Adrenal gland (tissue), 12 donors: Measurements from ENCODE around the gene MAU2. TPM values are rescaled to one million over a fixed set of nuclear protein-coding genes. Genes with fewer than 3 reads are reported as not detected.

Experiments used
- DNase-seq, 7 donors: peaks; one replicate each; pipeline ENCODE4 v3.0.0-alpha.2; 2019 to 2020
- H3K27ac ChIP-seq, 5 donors: fragments of 200-600 bp; sonication (generic) in 4 of 5; 1 replicate in 3 of 5; 2 replicates in 2 of 5; pipeline versions ENCODE4 v1.5.1 to v1.8.0; 2016 to 2020; ENCODE audit warnings: mild to moderate bottlenecking in 1 of 5
- H3K27me3 ChIP-seq: fragments of 200-600 bp; 2 replicates; pipeline ENCODE4 v1.8.0; 2021
- H3K36me3 ChIP-seq, 2 donors: fragments of 200-600 bp; replicated peaks in 1 of 2; 1 replicate in 1 of 2; 2 replicates in 1 of 2; pipeline versions ENCODE4 v1.5.1 to v1.8.0; 2018 to 2022
- H3K4me1 ChIP-seq, 2 donors: fragments of 200-600 bp; replicated peaks in 1 of 2; 1 replicate in 1 of 2; 2 replicates in 1 of 2; pipeline versions ENCODE4 v1.5.1 to v1.8.0; 2018 to 2021
- H3K4me3 ChIP-seq, 4 donors: fragments of 200-600 bp; sonication (generic) in 3 of 4; one replicate each; pipeline ENCODE4 v1.5.1; 2016 to 2018
- H3K9me3 ChIP-seq, 3 donors: fragments of 200-600 bp; sonication (generic) in 1 of 3; replicated peaks in 1 of 3; 1 replicate in 2 of 3; 2 replicates in 1 of 3; pipeline versions ENCODE4 v1.5.1 to v1.8.0; 2016 to 2021
- CTCF ChIP-seq, 6 experiments: fragments of 450-650 bp in 4 of 6; fragments of 200-600 bp in 2 of 6; sonication (generic) in 1 of 6; IDR thresholded peaks; 1 replicate in 5 of 6; 2 replicates in 1 of 6; pipeline versions ENCODE4 v1.5.1 to v1.8.0; 2016 to 2021; ENCODE audit warnings: antibody characterized with exemption in 6 of 6, mild to moderate bottlenecking in 2 of 6, moderate library complexity in 1 of 6
- POLR2A ChIP-seq, 2 donors: fragments of 450-650 bp; IDR thresholded peaks; one replicate each; pipeline ENCODE4 v1.6.1; 2017; ENCODE audit warnings: antibody characterized with exemption in 2 of 2, mild to moderate bottlenecking in 2 of 2, moderate library complexity in 1 of 2
- WGBS, 4 donors: extraction: QIAGEN DNeasy Blood & Tissue Kit in 2 of 4; methylation state at CpG; one replicate each; pipeline versions ENCODE4 v1.1.5 to v1.1.7; 2013 to 2017; 5-methylcytosine and 5-hydroxymethylcytosine counted together
- intact Hi-C, 2 donors: fragments of 100-400 bp; cut with DNase I; formaldehyde crosslinking; loops; one replicate each; pipeline versions ENCODE4 v1.14.1 to v1.15.0; 2022 to 2023
- polyA plus RNA-seq, 3 donors: library from polyadenylated mRNA; stranded (reverse); fragments of 200-250 nt in 2 of 3; fragments of 350-450 nt in 1 of 3; fragmentation: Illumina TruSeq in 1 of 3; extraction: RNeasy Lipid Tissue Mini Kit (QIAGEN cat#74804) in 1 of 3; gene quantifications; one replicate each; pipeline ENCODE4 v1.2.3, GENCODE V29; 2013 to 2014
- total RNA-seq, 9 donors: library from RNA; depleted of rRNA in 4 of 9; stranded (reverse); fragments of >200 nt in 4 of 9; fragments of 120-200 nt in 1 of 9; fragmentation: NEBNext Ultra II Directional in 1 of 9; extraction: Animal tissue kit (Norgen Biotek cat#: 25700) in 1 of 9; gene quantifications; one replicate each; pipeline versions ENCODE4 v1.1.0 to v1.2.4, GENCODE V29; 2013 to 2023
- donor health status: healthy with polysubstance abuse.
- donor health status: Bipolar disorder and iron deficiency.
- donor health status: DM: yes; HTN: yes; CAD: no.
- donor health status: DM: no; HTN: no; CAD: no.
- donor health status: DM: no; HTN: no; CAD: no.
- donor health status: DM: yes; HTN: yes; CAD: no.

Gene MAU2
- total and polyA plus RNA-seq, 12 donors: 14.9 to 64.8 (median 40.8) TPM

GRCh38 chr19:19292607-19293006, 28.0 kb upstream of the MAU2 start:
- intact Hi-C loops: no loop called here
- DNase-seq: no peak
- no peak overlapping the region for H3K27ac ChIP-seq
- no peak overlapping the region for H3K4me3 ChIP-seq
- H3K27me3 ChIP-seq: no peaks in the 10 kb centered on the region
- WGBS, 4 donors: 92 to 98% (median 98%) methylated on average over 5 of the region's 5 CpGs
- H3K36me3 ChIP-seq: peaks cover 0 to 43% of the 10 kb centered on the region in 2 donors
- H3K9me3 ChIP-seq: no peaks in the 10 kb centered on the region
- no peak for TF ChIP-seq CTCF (IDR thresholded peaks at IDR 0.05)
- TF ChIP-seq POLR2A (IDR thresholded peaks at IDR 0.05): no peak
- H3K4me1 ChIP-seq: peaks cover 3 to 6% of the 10 kb centered on the region in 2 donors

- Histone ChIP-seq H3K36me3 (peaks cover 0 to 21% of the 10 kb centered on the region in 2 donors), H3K9me3 (no peaks in the 10 kb centered on the region), H3K4me1 (peaks cover 3 to 15% of the 10 kb centered on the region in 2 donors), H3K27ac (no peak overlapping the region), H3K27me3 (no peaks in the 10 kb centered on the region), H3K4me3 (no peak overlapping the region)
- TF ChIP-seq CTCF (IDR thresholded peaks at IDR 0.05): no peak
- no peak for TF ChIP-seq POLR2A (IDR thresholded peaks at IDR 0.05)
- intact Hi-C loops: no loop called here
- no peak for DNase-seq
- 86 to 90% (median 90%) methylated on average over 4 of the region's 4 CpGs for WGBS, 4 donors
Measured at GRCh38 chr19:19294914-19295313, 25.7 kb upstream of the MAU2 start.

GRCh38 chr19:19296953-19297689, 23.5 kb upstream of the MAU2 start:
- peak in 6 of 7 donors; percentile 68 to 83 (median 74) for DNase-seq
- Histone ChIP-seq H3K27ac (peak overlapping the region in 3 of 5 donors; percentile 40 to 76 (median 44)), H3K4me3 (no peak overlapping the region), H3K27me3 (no peaks in the 10 kb centered on the region), H3K36me3 (peaks cover 0 to 37% of the 10 kb centered on the region in 2 donors), H3K4me1 (peaks cover 3 to 15% of the 10 kb centered on the region in 2 donors), H3K9me3 (no peaks in the 10 kb centered on the region)
- TF ChIP-seq CTCF (IDR thresholded peaks at IDR 0.05): no peak
- intact Hi-C loops: no loop called here
- 71 to 80% (median 77%) methylated on average over 11 to 19 of the region's 19 CpGs for WGBS, 4 donors

GRCh38 chr19:19297759-19298158, 22.9 kb upstream of the MAU2 start:
- DNase-seq: peak in 2 of 7 donors; percentile 20 to 40
- peaks cover 0 to 40% of the 10 kb centered on the region in 2 donors for H3K36me3 ChIP-seq
- H3K4me3 ChIP-seq: no peak overlapping the region
- H3K4me1 ChIP-seq: peaks cover 3 to 15% of the 10 kb centered on the region in 2 donors
- intact Hi-C loops: no loop called here
- TF ChIP-seq POLR2A (IDR thresholded peaks at IDR 0.05): no peak
- TF ChIP-seq CTCF (IDR thresholded peaks at IDR 0.05): no peak
- peak overlapping the region in 3 of 5 donors; percentile 40 to 76 (median 44) for H3K27ac ChIP-seq
- 61 to 75% (median 70%) methylated on average over 3 to 9 of the region's 9 CpGs for WGBS, 4 donors
- H3K9me3 ChIP-seq: no peaks in the 10 kb centered on the region
- H3K27me3 ChIP-seq: no peaks in the 10 kb centered on the region
